GM12891 (cell line): ENCODE results near the gene GTPBP3.
A peak's percentile ranks its signal among the peaks of the same experiment; 100 is the strongest.

Source experiments
- DNase-seq: peaks from one replicate; pipeline ENCODE4 v3.0.0; 2011; ENCODE audit warnings: low spot score; ENCODE audit not compliant: insufficient read length
- FAIRE-seq: peaks from 2 replicates; lab custom pipeline; 2011; peaks lifted over from hg19 to GRCh38; lab: Jason Lieb, UNC
- PAX5 ChIP-seq: IDR thresholded peaks from 2 replicates; pipeline ENCODE4 v1.6.1; 2011; ENCODE audit warnings: low read length, moderate library complexity, mild to moderate bottlenecking; ENCODE audit not compliant: insufficient read depth, severe bottlenecking
- POLR2A ChIP-seq: IDR thresholded peaks from 2 replicates; pipeline ENCODE4 v1.6.1; 2011; ENCODE audit warnings: low read depth, low read length, control low read depth
- POLR2AphosphoS5 ChIP-seq: IDR thresholded peaks from 2 replicates; pipeline ENCODE4 v1.6.1; 2011; ENCODE audit warnings: low read depth, low read length, control low read depth
- POU2F2 ChIP-seq: IDR thresholded peaks from 2 replicates; pipeline ENCODE4 v1.6.1; 2011; ENCODE audit warnings: low read depth, mild to moderate bottlenecking, control low read depth, low read length, moderate library complexity
- SPI1 ChIP-seq: IDR thresholded peaks from 2 replicates; pipeline ENCODE4 v1.6.1; 2011; ENCODE audit warnings: low read depth, low read length, control low read depth
- TAF1 ChIP-seq: IDR thresholded peaks from 2 replicates; pipeline ENCODE4 v1.6.1; 2011; ENCODE audit warnings: low read depth, low read length, control low read depth

Gene GTPBP3

DNA sequence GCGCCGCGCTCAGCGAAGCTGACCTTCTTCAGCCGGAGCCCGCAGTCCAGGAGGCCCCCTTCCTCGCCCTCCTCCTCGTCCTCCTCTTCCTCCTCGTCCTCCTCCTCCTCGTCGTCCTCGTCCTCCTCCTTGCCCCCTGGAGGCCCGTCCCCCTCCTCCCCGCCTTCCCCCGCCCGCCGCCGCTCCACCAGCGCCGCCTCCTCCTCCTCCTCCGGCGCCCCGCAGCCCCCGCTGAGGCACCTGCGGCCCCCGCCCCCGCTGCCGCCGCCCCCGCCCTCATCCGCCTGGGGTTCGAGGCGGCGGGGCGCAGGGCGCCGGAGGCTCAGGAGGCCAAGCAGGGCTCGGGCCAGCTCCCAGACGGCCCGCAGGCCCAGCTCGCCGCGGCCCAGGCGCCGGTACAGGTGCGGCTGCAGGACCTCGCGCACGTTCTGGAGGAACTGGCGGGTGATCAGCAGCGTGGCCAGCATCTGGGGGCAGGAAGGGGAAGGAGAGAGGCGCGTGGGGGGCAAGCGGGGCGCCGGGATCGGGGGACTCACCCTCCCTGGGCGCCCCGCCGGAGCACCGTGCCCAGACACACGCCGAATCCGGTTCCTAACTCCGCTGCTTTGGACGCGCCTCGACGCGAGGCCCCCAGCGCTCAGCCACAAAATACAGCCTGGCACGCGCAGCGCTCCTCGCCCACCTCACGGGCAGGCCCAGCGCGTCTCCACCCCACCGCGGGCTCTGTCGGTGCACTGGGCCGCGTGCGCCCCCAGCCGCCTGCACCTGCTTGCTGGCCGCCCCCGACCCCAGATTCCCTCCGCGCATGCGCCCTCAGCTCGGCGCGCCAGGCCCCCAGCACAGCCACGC lies 8.6 kb upstream of the GTPBP3 start:
- FAIRE-seq (no peak), DNase-seq (no peak)
- TF ChIP-seq POLR2AphosphoS5 = no peak
- no peak for TF ChIP-seq POU2F2
- TF ChIP-seq SPI1 = no peak
- no peak for TF ChIP-seq TAF1

DNA sequence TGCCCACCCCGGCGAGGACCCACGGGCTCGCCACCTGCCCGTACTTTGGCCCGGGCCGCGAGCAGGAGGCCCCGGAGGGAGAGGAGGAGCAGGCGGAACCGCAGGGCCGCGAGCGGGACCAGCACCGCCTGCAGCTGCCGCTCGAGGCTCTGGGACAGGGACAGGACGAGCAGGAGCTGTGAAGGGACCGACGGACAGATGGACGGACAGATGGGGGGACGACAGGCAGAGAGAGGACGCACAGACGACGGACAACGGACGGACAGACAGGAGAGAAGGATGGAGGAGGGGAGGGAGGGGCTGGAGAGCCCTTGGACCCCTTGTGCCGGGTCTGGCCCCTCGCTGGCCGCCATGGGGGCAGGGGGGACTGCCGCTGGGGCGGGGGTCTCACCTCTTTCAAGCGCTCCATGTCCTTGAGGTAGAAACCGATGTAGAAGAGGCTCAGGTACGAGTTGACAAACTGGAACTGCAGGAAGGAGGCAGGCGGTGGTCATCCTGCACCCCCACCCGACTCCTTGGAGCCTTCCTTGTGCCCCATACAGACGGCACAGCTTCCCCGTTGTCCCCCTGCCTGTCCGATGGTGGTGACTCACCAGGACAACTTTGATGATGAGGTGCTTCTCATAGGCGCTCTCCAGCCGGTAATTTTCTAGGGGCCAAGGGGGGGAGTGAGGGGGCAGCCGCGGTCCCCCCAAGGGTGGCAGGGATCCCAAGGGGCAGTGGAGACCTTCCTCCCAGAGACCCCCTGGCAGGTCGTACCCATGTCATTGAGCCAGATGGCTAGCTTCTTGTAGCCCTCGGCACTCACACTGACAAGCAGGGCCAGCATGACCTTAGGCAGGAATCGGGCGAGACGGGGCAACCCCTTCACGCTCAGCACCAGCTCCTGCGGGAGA lies 7.7 kb upstream of the GTPBP3 start:
- TF ChIP-seq POU2F2 = no peak
- TF ChIP-seq TAF1 = no peak
- no peak for TF ChIP-seq POLR2A
- TF ChIP-seq SPI1 = no peak
- no peak for TF ChIP-seq POLR2AphosphoS5
- FAIRE-seq = no peak
- DNase-seq = no peak

DNA sequence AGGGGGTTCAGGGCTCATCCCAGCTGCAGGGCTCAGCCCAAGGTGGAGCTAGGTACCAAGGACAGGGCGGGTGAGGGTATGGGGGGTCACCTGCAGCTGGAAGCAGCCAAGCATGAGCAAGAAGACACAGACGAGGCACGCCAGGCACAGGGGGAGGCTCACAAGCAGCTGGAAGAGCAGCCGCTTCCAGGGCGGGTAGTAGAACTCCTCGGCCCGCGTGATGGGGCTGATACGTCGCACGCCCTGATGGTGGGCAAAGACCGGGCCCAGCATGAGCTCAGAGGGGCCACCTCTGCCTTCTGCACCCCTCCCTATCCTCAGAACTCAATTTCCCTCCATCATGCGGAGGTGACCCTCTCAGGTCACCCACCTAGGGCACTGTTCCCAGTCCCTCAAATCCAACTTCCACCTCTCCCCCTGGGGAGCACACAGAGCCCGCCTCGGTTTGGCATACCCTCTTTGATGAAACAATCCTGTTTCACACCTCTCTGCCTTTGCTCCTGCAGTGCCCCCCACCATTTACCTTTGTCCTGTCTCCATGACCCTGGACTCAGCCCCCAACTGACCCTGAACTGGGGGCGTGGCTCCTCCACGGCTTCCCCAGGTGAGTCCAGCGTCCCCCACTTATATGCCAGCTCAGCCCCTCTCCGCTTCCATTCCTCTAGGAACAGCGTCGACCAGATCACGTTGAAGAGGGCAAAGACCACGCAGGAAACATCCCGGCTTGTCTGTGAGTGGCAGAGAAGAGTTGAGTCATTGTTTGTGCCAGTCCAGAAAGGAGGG lies 6.9 kb upstream of the GTPBP3 start:
- FAIRE-seq (no peak), DNase-seq (no peak)
- TF ChIP-seq SPI1 (no peak), POLR2AphosphoS5 (no peak), TAF1 (no peak), POU2F2 (no peak), POLR2A (no peak), PAX5 (no peak)

DNA sequence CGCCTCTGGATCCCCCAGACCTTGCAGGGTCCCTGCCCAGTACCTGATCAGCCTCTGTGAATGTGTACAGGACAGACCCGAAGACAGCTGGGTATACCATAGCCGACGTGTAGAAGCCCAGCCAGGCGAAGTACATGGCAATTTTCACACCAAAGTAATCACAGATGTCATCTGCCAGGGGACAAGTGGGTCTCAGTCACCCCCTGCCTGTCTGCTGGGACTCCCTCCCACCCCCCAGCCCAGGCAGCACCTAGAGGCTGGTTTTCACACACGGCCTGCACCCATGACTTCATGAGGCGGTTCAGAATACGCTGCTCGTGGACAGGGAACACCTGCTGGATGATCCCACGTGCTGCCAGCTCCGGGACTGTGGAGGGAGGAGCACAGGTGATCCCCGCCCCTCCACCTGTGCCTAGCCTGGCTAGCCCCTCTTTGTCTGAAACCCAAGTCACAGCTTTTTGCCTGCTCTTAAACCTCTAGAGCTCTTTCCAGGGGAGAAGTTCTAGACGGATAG lies 6.3 kb upstream of the GTPBP3 start:
- DNase-seq = no peak

DNA sequence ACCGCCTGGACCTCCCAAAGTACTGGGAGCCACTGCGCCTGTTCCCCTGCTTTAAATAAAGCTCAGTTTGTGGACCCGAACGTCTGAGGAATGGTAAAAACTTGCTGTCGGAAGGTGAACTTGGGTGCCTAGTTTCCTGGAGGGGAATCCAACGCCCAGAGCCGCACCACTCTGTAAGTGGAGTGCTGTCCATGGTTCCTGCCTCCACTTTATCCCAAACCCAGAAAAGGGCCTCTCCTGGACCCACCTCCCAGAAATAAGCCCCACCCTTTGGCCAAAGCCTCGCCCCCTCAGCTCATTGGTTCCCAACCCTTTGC lies 5.0 kb upstream of the GTPBP3 start:
- TF ChIP-seq POLR2AphosphoS5 (no peak), POU2F2 (no peak), TAF1 (no peak), POLR2A (no peak), PAX5 (no peak), SPI1 (no peak)
- no peak for FAIRE-seq
- DNase-seq = no peak

More for the DNA sequence above, 6.3 kb upstream of the GTPBP3 start:
- TF ChIP-seq PAX5 (no peak), POLR2A (no peak), TAF1 (no peak), SPI1 (no peak), POU2F2 (no peak), POLR2AphosphoS5 (no peak)
- FAIRE-seq = no peak

DNA sequence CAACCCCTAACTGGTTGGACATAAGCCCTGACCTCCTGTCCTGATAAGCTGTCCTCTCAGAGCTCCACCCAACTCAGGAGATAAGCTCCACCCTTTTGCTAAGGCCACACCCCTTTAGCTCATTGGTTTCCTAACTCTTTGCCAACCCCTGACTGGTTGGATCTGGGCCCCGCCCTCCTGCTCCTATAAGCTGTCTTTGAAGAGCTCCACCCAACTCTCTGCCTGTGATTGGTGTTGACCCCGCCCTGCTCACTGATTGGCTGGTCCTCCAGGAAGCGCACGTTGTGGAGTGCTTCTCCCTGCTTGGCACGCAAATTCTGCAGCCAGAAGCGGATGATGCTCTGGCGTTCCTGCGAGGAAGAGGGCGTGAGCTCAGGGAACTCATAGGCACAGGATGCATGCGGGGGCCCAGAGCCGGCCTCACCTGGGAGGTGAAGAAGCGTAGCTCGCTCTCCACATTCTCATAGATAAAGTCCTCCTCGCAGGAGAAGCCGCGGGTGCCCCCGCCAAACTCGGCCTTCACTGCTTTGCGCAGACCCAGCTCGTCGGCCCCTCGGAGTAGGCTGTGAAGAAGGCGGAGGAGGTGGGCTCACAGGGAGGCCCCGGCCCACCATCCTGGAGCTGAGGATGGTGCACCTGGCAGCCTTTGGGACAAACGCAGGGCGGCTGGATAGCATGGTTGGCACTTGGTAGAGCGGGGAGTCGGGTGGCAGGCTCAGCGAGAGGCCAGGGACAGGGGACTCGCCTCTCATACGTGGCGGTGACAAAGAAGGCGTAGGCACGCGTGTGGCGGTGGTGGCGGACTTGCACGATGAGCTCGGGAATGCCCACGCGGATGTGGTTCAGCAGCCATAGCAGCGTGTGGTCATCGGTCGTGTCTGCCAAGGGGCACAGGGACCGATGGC lies 4.4 kb upstream of the GTPBP3 start:
- no peak for FAIRE-seq
- no peak for DNase-seq
- TF ChIP-seq TAF1 = no peak
- TF ChIP-seq POLR2AphosphoS5 = no peak
- TF ChIP-seq POLR2A = no peak
- TF ChIP-seq POU2F2 = no peak
- TF ChIP-seq PAX5 = no peak
- no peak for TF ChIP-seq SPI1

DNA sequence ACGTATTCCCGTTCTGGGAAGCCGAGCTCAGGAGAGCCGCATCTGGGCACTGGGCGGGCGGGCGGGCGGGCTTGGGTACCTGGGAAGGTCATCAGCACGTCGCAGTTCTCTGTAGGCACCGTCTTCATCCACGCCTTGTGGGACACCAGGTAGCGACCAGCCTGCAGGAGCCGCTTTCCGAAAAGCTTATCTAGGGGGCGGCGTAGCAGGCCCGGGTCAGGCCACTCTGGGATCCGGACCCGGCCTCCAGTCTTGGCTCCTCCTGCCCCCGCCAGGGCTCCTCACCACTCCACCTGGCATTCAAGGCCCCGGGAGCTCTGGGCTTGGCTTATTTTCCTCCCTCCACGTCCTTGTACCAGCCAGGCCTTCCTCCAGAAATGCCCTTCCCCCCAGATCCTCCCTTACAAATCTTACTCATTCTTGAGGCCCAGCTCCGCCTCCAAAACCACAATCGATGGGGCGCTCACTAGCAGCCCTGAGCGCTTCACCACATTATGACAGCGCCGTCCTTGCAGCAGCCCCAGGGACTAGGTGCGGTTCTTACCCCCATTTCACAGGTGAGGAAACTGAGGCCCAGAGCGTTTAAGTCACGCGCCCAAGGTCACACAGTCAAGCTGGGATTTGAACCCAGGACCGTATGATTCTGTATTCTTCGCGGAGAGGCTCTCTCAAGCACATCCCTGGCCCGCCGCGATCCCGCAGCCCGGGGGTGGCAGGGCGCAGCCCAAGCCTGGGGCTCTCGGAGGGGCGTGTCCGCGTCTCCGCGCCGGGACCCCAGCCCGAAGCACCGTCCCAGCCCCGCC lies 3.5 kb upstream of the GTPBP3 start:
- TF ChIP-seq POU2F2 = 0 out of 2 replicates have a peak, but pooled peaks have one; percentile 23
- no peak for TF ChIP-seq POLR2AphosphoS5
- TF ChIP-seq TAF1 = 0 out of 2 replicates have a peak, but pooled peaks have one; percentile 18
- TF ChIP-seq PAX5 = no peak
- TF ChIP-seq POLR2A = no peak
- no peak for TF ChIP-seq SPI1
- FAIRE-seq (peak; percentile 77), DNase-seq (peak; percentile 79)
